AG10803 (cell line): Measurements from ENCODE around the gene C11orf86.

ENCODE experiments used
- DNase-seq: peaks from one replicate; pipeline ENCODE4 v3.0.0; 2010; ENCODE audit warnings: low read depth
- H3K4me3 ChIP-seq: 2 replicates; pipeline ENCODE4 v1.5.1; 2011; ENCODE audit warnings: mild to moderate bottlenecking, low read length, control low read depth
- TF ChIP-seq, protein P1 (sequence below): conservative IDR thresholded peaks from 2 replicates; pipeline ENCODE4 v1.5.1; 2011; ENCODE audit warnings: mild to moderate bottlenecking, low read length, control low read depth, inconsistent platforms

Gene C11orf86

GRCh38 chr11:67007126-67007525 lies 32.0 kb downstream of the C11orf86 start:
- H3K4me3 ChIP-seq = no peak overlapping the region
- TF ChIP-seq, protein P1, sequence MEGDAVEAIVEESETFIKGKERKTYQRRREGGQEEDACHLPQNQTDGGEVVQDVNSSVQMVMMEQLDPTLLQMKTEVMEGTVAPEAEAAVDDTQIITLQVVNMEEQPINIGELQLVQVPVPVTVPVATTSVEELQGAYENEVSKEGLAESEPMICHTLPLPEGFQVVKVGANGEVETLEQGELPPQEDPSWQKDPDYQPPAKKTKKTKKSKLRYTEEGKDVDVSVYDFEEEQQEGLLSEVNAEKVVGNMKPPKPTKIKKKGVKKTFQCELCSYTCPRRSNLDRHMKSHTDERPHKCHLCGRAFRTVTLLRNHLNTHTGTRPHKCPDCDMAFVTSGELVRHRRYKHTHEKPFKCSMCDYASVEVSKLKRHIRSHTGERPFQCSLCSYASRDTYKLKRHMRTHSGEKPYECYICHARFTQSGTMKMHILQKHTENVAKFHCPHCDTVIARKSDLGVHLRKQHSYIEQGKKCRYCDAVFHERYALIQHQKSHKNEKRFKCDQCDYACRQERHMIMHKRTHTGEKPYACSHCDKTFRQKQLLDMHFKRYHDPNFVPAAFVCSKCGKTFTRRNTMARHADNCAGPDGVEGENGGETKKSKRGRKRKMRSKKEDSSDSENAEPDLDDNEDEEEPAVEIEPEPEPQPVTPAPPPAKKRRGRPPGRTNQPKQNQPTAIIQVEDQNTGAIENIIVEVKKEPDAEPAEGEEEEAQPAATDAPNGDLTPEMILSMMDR = no peak
- DNase-seq = no peak

DNA sequence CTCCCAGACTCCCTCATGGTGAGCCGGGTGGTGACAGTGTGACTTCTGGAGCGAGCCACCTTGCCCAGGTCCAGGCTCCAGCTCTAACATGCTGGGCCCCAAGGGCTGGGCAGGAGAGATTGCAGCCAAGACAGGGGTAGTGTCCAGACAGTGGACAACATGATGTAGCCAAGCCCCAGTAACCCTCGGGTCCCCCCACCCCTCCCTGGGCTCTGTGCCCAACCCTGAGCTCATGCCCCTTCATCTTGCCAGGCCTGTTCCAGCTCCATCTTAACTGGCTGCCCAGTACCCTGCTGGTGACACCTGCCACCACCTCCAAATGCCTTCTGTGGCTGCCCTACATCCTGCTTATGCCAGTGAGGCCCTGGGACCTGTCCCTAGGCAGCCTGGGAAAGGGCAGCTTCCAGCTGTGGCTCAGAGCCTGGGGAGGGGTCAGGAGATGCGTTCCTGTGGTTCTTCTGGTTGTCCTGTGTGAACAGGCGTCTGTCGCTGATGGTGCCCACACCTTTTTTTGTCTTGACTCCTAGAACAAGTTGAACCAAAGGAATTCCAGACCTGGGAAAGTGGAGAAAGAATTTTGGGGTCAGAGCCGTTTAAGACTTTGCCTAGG lies 35.3 kb downstream of the C11orf86 start:
- no peak overlapping the region for H3K4me3 ChIP-seq
- DNase-seq = no peak
- TF ChIP-seq, protein P1 = no peak

DNA sequence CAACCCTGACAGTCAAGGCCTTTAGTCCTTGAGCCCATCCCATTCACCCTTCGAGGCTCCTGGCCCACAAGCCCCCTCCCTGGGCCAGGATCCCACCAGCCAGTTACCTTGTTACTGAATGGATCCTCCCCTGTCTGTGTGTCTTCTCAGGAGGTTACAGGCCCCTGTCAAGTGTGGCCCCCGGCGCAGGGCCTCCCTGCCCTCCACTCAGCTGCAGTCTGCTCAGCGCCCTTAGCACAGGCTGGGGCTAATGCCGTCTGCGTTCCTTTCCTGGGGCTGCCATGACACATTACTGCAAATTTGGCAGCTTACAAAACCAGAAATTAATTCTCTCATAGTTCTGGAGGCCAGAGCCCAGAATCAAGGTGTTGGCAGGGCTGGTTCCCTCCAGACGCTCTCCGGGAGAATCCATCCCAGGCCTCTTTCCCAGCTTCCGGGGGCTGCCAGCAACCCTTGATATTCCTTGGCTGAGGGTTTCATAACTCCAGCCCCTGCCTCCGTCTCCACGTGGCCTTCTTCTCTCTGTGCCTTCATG lies 38.5 kb downstream of the C11orf86 start:
- TF ChIP-seq, protein P1 = no peak
- H3K4me3 ChIP-seq = no peak overlapping the region
- no peak for DNase-seq

GRCh38 chr11:67014343-67014742 lies 39.2 kb downstream of the C11orf86 start:
- DNase-seq = no peak
- no peak overlapping the region for H3K4me3 ChIP-seq
- TF ChIP-seq, protein P1 = no peak

DNA sequence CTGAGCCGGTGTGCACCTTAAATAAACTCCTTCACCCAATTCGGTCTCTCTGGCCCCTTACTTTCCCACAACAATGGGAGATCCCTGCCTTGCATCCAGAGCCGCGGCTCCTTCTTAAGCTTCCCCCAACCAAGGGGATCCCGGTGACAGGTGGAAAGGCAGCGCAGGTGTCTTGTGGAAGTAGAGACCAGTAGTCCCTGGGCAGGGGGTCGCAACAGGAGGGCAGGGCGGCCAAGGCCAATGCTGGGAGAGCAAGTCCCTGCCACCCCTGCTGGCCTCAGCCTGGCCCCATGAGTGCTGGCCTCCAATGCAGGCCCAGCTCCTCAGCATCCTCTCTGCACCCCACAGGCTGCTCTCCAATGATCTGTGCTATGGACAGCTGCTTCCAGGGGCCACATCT lies 39.9 kb downstream of the C11orf86 start:
- TF ChIP-seq, protein P1 = no peak
- H3K4me3 ChIP-seq = no peak overlapping the region
- no peak for DNase-seq

- H3K4me3 ChIP-seq = no peak overlapping the region
- DNase-seq = no peak
- TF ChIP-seq, protein P1 = no peak
Observed at GRCh38 chr11:67016550-67016949, 41.4 kb downstream of the C11orf86 start.

- no peak for DNase-seq
- no peak overlapping the region for H3K4me3 ChIP-seq
- TF ChIP-seq, protein P1 = no peak
Observed at GRCh38 chr11:67020949-67021348, 45.8 kb downstream of the C11orf86 start.
